ENCODE data around the gene DDRGK1. TPM values are rescaled to one million over a fixed set of nuclear protein-coding genes. Genes with fewer than 3 reads are reported as not detected.

DDRGK1 gene
- 22.0 and 48.5 TPM in 2 replicates for total RNA-seq (2014; rRNA removed; shearing (Covaris generic); ENCODE audit: low replicate concordance)

DNA sequence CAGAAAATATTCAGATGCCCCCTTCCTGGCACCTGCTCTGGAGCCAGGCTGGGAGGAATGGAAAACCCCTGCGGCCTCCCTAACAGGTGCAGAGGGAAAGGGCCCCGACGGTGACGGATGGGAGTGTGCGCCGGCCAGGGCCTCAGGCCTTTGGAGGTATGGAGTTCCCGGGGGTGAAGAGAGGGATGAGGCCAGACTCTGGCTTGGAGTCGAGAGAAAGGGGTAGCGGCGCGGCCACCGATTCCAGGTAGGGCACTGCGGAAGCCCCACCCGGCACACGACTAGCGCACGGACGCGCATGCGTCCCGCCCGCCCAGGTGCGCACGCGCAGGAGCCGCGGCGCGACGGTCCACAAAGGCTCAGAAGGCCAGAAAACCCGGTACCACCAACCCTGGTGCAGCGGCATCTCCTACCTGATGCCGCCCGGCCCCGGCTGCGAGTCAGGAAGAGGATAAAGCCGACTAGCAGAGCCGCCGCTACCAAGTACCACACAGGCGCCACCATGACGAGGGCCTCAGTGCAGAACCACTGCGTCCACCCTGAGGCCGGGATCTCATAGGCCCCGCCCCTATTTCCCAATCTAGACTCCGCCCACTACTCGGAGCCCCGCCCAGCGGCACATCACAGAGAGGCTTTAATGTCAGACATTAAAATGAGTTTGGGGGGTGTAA is at the start of gene DDRGK1:
DDRGK1 (minus strand) TSS at position 559 of the 671 bp plus-strand sequence; CDS start at position 504, 55 bp downstream.
- H3K4me1 ChIP-seq (ENCODE audit: low read length), result peaks cover 18% of the 10 kb centered on the region
- H3K9me2 ChIP-seq (replicated peaks; ENCODE audit: insufficient read depth, low read length), result no peaks in the 10 kb centered on the region
- peaks cover 8% of the 10 kb centered on the region; the same call in 1 of the 2 replicates for H3K36me3 ChIP-seq (ENCODE audit: insufficient read depth, low read length)
- H4K20me1 ChIP-seq (ENCODE audit: insufficient read depth, low read depth, low read length), result no peaks in the 10 kb centered on the region
- peak within 1 kb of the TSS; percentile 72 for H3K27ac ChIP-seq (ENCODE audit: low read length)
- peak within 1 kb of the TSS; percentile 96; the same call in 1 of the 2 replicates for H2AFZ ChIP-seq (ENCODE audit: low read length)
- no peaks in the 10 kb centered on the region for H3K27me3 ChIP-seq (ENCODE audit: low read length)
- peak within 1 kb of the TSS; percentile 97 for H3K4me3 ChIP-seq (ENCODE audit: low read length)
- H3K9ac ChIP-seq (ENCODE audit: low read length), result peak within 1 kb of the TSS; percentile 96
- DNase-seq, result peak; percentile 95
- peak within 1 kb of the TSS; percentile 96 for H3K4me2 ChIP-seq (ENCODE audit: low read depth, low read length, poor library complexity, severe bottlenecking)
- H3K9me3 ChIP-seq (ENCODE audit: low read length), result no peaks in the 10 kb centered on the region
- H3K79me2 ChIP-seq (ENCODE audit: low read length), result peaks cover 36% of the 10 kb centered on the region

DNA sequence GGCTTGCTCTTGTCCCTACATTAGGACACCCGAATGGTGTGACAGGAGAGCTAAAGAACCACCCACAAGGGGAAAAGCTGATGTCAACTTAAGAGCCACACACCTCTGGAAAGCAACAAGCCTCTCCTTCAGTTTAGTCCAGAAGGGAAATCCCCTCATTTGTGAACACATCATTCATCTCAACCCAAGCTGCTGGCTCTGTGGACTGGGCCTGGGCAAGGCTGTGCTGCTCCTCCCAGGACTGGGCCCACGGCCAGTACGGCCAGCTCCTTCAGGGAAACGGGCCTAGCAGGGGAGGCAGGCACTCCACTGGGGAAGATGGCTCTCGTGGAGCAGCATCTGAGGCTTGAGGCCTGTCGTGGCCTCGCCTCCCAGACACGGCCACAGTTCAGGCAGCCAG is 47.3 kb upstream of the DDRGK1 start:
- no peak overlapping the region for H3K4me3 ChIP-seq (ENCODE audit: low read length)
- H2AFZ ChIP-seq (ENCODE audit: low read length), result no peak overlapping the region
- no peaks in the 10 kb centered on the region for H3K9me3 ChIP-seq (ENCODE audit: low read length)
- no peaks in the 10 kb centered on the region for H3K36me3 ChIP-seq (ENCODE audit: insufficient read depth, low read length)
- H4K20me1 ChIP-seq (ENCODE audit: insufficient read depth, low read depth, low read length), result no peaks in the 10 kb centered on the region
- H3K27ac ChIP-seq (ENCODE audit: low read length), result no peak overlapping the region
- no peaks in the 10 kb centered on the region for H3K27me3 ChIP-seq (ENCODE audit: low read length)
- H3K4me1 ChIP-seq (ENCODE audit: low read length), result peaks cover 8% of the 10 kb centered on the region
- H3K4me2 ChIP-seq (ENCODE audit: low read depth, low read length, poor library complexity, severe bottlenecking), result no peak overlapping the region
- no peak for DNase-seq
- H3K9ac ChIP-seq (ENCODE audit: low read length), result no peak overlapping the region
- no peaks in the 10 kb centered on the region for H3K79me2 ChIP-seq (ENCODE audit: low read length)
- no peaks in the 10 kb centered on the region for H3K9me2 ChIP-seq (replicated peaks; ENCODE audit: insufficient read depth, low read length)

DNA sequence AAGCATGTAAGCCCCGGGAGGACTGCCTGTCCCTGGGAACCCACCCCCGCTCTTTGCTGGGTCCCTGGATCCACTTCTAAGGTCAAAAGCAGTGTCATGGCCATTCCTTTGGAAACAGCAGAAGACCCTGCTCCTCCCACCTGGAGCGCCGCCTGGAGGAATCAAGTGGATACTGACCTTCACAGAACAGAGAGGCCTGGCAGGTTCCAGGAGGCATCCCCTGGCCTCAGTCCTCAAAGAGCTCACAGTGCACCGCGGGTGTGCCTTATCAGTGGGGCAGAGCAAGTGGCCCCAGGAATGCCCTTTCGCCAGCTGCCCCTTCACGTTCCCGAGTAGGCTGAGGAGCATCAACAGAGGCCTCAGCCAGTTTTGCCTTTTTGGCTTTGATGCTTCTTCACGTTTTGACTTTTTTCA is 45.6 kb upstream of the DDRGK1 start:
- H3K9me3 ChIP-seq (ENCODE audit: low read length), result no peaks in the 10 kb centered on the region
- H3K4me2 ChIP-seq (ENCODE audit: low read depth, low read length, poor library complexity, severe bottlenecking), result no peak overlapping the region
- H2AFZ ChIP-seq (ENCODE audit: low read length), result no peak overlapping the region
- peaks cover 8% of the 10 kb centered on the region for H3K4me1 ChIP-seq (ENCODE audit: low read length)
- H3K9ac ChIP-seq (ENCODE audit: low read length), result no peak overlapping the region
- H3K27me3 ChIP-seq (ENCODE audit: low read length), result no peaks in the 10 kb centered on the region
- H3K4me3 ChIP-seq (ENCODE audit: low read length), result no peak overlapping the region
- H4K20me1 ChIP-seq (ENCODE audit: insufficient read depth, low read depth, low read length), result no peaks in the 10 kb centered on the region
- H3K9me2 ChIP-seq (replicated peaks; ENCODE audit: insufficient read depth, low read length), result no peaks in the 10 kb centered on the region
- DNase-seq, result peak; percentile 68
- H3K79me2 ChIP-seq (ENCODE audit: low read length), result no peaks in the 10 kb centered on the region
- H3K36me3 ChIP-seq (ENCODE audit: insufficient read depth, low read length), result no peaks in the 10 kb centered on the region
- no peak overlapping the region for H3K27ac ChIP-seq (ENCODE audit: low read length)

DNA sequence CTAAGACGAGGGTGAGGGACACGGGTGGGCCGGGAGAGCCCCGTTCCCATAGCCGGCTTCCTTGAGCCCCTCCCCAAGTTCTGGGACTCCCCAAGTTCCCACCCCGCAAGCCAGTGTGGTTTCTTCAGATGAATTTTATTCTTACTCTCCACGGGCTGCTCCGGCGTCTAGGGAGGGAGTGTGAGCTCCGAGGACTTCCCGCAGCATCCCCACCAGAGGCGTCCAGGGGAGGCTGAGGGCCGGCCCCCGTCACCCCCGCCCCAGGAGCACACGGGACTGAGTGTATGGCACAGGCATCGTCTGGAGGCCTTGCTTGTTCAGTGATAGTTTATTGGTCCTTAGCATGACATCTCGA is 44.5 kb upstream of the DDRGK1 start:
- peak overlapping the region; percentile 19; the same call in 1 of the 2 replicates for H3K4me3 ChIP-seq (ENCODE audit: low read length)

DNA sequence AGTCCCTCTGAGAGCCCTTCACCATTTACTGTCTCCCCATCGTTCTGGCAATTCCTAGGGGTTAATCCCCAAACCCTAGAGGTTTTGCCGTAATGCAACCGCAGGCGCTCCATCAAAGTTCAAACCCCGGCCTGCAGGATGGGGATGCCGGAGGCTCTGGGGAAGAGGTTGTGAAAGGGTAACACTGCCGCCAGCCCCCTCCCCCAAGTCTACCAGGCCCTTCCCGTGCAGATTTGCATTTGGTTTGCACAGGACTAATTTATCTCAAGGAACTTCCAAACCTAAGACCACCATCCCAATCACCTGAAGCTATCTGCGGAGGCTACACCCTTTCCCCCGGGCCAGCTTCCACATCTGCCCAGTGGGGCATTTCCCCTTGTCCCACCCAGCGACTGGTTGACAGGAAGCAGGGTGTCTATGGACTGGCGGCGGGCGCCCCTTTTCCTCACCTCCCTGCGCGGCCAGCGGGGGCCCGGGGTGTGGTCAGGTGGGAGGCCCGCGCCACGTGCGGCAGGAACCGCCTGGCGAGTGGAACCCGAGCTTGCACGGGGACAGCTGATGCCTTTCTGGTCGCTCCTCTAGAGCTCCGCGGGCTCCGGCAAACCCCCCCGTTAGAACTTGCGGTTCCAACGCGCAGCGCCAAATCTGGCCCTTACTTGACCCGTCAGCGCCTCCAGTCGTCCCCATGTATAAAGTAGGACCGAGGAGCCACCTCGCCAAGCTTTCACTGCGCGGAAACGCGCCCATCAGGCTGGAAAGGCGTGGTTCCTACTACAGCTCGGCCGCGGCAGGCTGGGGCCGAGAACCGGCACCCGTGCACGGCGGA is 43.9 kb upstream of the DDRGK1 start:
- Histone ChIP-seq H3K27ac (ENCODE audit: low read length) (no peak overlapping the region), H3K4me1 (ENCODE audit: low read length) (peaks cover 8% of the 10 kb centered on the region), H3K9me3 (ENCODE audit: low read length) (no peaks in the 10 kb centered on the region), H3K4me2 (ENCODE audit: low read depth, low read length, poor library complexity, severe bottlenecking) (peak overlapping the region; percentile 47), H2AFZ (ENCODE audit: low read length) (no peak overlapping the region), H3K4me3 (ENCODE audit: low read length) (peak overlapping the region; percentile 19; the same call in 1 of the 2 replicates), H3K36me3 (ENCODE audit: insufficient read depth, low read length) (no peaks in the 10 kb centered on the region), H3K79me2 (ENCODE audit: low read length) (no peaks in the 10 kb centered on the region), H3K9me2 (replicated peaks; ENCODE audit: insufficient read depth, low read length) (no peaks in the 10 kb centered on the region), H3K27me3 (ENCODE audit: low read length) (no peaks in the 10 kb centered on the region), H3K9ac (ENCODE audit: low read length) (no peak overlapping the region; the same call in 1 of the 2 replicates), H4K20me1 (ENCODE audit: insufficient read depth, low read depth, low read length) (no peaks in the 10 kb centered on the region)
- DNase-seq, result peak; percentile 46

More for the DNA sequence above, 44.5 kb upstream of the DDRGK1 start:
- H3K9ac ChIP-seq (ENCODE audit: low read length), result no peak overlapping the region; the same call in 1 of the 2 replicates
- no peaks in the 10 kb centered on the region for H3K36me3 ChIP-seq (ENCODE audit: insufficient read depth, low read length)
- no peak for DNase-seq
- no peaks in the 10 kb centered on the region for H3K27me3 ChIP-seq (ENCODE audit: low read length)
- H3K9me3 ChIP-seq (ENCODE audit: low read length), result no peaks in the 10 kb centered on the region
- peak overlapping the region; percentile 47 for H3K4me2 ChIP-seq (ENCODE audit: low read depth, low read length, poor library complexity, severe bottlenecking)
- H3K27ac ChIP-seq (ENCODE audit: low read length), result no peak overlapping the region
- no peaks in the 10 kb centered on the region for H3K9me2 ChIP-seq (replicated peaks; ENCODE audit: insufficient read depth, low read length)
- no peaks in the 10 kb centered on the region for H4K20me1 ChIP-seq (ENCODE audit: insufficient read depth, low read depth, low read length)
- H2AFZ ChIP-seq (ENCODE audit: low read length), result no peak overlapping the region
- no peaks in the 10 kb centered on the region for H3K79me2 ChIP-seq (ENCODE audit: low read length)
- peaks cover 8% of the 10 kb centered on the region for H3K4me1 ChIP-seq (ENCODE audit: low read length)

DNA sequence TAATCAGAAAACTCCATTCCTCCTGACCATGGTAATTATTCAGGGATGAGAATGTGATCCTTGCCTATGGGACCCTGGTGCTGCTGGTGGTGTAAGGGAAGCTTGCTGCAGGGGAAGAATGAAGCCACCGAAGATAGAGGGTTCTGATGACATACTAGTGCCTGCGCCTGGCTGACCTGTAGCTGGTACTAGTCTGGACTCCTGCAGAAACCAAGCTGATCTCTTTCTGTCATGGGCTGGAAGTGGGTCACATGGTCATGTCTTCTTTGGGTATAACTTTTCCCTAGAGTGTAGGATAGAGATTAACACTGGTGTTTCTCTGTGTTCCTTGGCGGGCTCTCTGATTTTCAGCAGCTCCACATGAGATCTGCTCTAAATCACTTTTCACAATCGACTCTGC is 43.2 kb upstream of the DDRGK1 start:
- H3K36me3 ChIP-seq (ENCODE audit: insufficient read depth, low read length), result no peaks in the 10 kb centered on the region
- H3K4me1 ChIP-seq (ENCODE audit: low read length), result peaks cover 8% of the 10 kb centered on the region
- no peak overlapping the region for H2AFZ ChIP-seq (ENCODE audit: low read length)
- H3K9ac ChIP-seq (ENCODE audit: low read length), result no peak overlapping the region
- H4K20me1 ChIP-seq (ENCODE audit: insufficient read depth, low read depth, low read length), result no peaks in the 10 kb centered on the region
- H3K9me3 ChIP-seq (ENCODE audit: low read length), result no peaks in the 10 kb centered on the region
- no peak overlapping the region for H3K27ac ChIP-seq (ENCODE audit: low read length)
- H3K4me3 ChIP-seq (ENCODE audit: low read length), result no peak overlapping the region
- no peak overlapping the region for H3K4me2 ChIP-seq (ENCODE audit: low read depth, low read length, poor library complexity, severe bottlenecking)
- no peaks in the 10 kb centered on the region for H3K27me3 ChIP-seq (ENCODE audit: low read length)
- no peaks in the 10 kb centered on the region for H3K9me2 ChIP-seq (replicated peaks; ENCODE audit: insufficient read depth, low read length)
- H3K79me2 ChIP-seq (ENCODE audit: low read length), result no peaks in the 10 kb centered on the region
- no peak for DNase-seq

DNA sequence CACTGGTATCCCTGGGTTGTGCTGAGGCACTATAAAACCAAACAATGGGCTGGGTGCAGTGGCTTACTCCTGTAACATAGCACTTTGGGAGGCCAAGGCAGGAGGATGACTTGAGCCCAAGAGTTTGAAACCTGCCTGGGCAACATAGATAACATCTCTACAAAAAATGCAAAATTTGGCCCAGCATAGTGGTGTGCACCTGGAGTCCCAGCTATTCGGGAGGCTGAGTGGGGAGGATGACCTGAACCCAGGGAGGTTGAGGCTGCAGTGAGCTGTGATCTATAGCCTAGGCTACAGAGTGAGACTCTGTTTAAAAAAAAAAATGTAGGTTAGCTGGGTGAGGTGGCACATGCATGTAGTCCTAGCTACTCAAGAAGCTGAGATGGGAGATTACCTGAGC is 42.2 kb upstream of the DDRGK1 start:
- no peaks in the 10 kb centered on the region for H3K9me3 ChIP-seq (ENCODE audit: low read length)
- no peaks in the 10 kb centered on the region for H3K36me3 ChIP-seq (ENCODE audit: insufficient read depth, low read length)

DNA sequence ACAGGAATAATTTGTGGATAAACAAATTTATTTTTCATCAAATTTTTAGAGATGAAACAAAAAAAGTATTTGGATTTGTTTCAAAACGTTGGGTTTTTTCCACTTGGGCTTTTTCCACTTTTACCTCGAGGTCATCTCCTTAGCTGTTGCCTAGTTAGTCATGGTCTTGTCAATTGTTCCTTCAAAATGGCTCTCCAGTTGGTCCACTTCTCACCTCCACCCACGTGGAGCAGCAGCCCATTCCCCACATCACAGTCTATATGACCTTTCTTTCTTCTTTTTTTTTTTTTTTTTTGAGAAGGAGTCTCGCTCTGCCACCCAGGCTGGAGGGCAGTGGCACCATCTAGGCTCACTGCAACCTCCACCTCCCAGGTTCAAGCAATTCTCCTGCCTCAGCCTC is 41.2 kb upstream of the DDRGK1 start:
- Histone ChIP-seq H2AFZ (ENCODE audit: low read length) (no peak overlapping the region), H3K9me3 (ENCODE audit: low read length) (no peaks in the 10 kb centered on the region), H3K4me3 (ENCODE audit: low read length) (no peak overlapping the region), H4K20me1 (ENCODE audit: insufficient read depth, low read depth, low read length) (no peaks in the 10 kb centered on the region), H3K27me3 (ENCODE audit: low read length) (no peaks in the 10 kb centered on the region), H3K79me2 (ENCODE audit: low read length) (no peaks in the 10 kb centered on the region), H3K27ac (ENCODE audit: low read length) (no peak overlapping the region), H3K4me2 (ENCODE audit: low read depth, low read length, poor library complexity, severe bottlenecking) (no peak overlapping the region), H3K4me1 (ENCODE audit: low read length) (peaks cover 8% of the 10 kb centered on the region), H3K9me2 (replicated peaks; ENCODE audit: insufficient read depth, low read length) (no peaks in the 10 kb centered on the region), H3K9ac (ENCODE audit: low read length) (no peak overlapping the region), H3K36me3 (ENCODE audit: insufficient read depth, low read length) (no peaks in the 10 kb centered on the region)
- DNase-seq, result no peak

More for the DNA sequence above, 42.2 kb upstream of the DDRGK1 start:
- DNase-seq, result no peak
- Histone ChIP-seq H3K79me2 (ENCODE audit: low read length) (no peaks in the 10 kb centered on the region), H3K27me3 (ENCODE audit: low read length) (no peaks in the 10 kb centered on the region), H2AFZ (ENCODE audit: low read length) (no peak overlapping the region), H3K9me2 (replicated peaks; ENCODE audit: insufficient read depth, low read length) (no peaks in the 10 kb centered on the region), H3K4me3 (ENCODE audit: low read length) (no peak overlapping the region), H3K4me2 (ENCODE audit: low read depth, low read length, poor library complexity, severe bottlenecking) (no peak overlapping the region), H3K27ac (ENCODE audit: low read length) (no peak overlapping the region), H3K9ac (ENCODE audit: low read length) (no peak overlapping the region), H4K20me1 (ENCODE audit: insufficient read depth, low read depth, low read length) (no peaks in the 10 kb centered on the region), H3K4me1 (ENCODE audit: low read length) (peaks cover 8% of the 10 kb centered on the region)
